ENCODE results near the gene SKAP1.

Gene SKAP1

DNA sequence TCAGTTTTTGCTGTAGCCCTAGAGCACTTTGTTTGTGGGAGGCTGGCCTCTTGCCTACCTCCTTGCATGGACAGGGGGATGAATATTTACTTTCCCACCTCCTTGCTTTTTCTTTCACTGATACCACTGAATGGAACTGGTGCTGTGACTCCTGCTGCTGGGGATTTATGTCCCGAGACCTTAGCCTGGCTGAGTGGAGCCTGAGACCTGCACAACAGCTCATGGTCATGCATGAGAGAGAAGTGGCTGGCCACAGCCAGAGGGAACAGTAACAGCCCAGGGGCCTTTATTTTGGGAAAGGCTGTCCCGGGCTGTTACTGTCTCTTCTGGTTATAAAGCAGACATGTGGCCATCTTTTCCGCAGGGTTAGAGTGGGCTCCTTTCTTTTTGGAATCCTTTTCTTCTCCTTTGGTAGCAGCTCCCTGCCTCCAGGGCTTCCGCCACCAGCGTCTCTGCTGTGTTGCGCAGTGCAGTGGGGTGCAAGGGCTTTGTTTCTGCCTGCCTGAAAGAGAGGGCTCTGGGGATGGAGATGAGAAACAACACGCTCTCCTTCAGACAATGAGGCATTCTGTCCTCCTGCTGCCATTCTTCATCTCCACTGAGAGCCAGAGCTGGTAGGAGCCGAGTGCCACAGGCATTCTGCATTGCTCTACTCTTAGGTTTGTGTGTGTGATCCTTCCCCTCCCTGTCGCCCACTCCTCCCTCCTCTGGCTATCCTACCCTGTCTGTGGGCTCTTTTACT, 307.9 kb downstream of the SKAP1 start:
- H3K36me3 ChIP-seq (ENCODE audit: low read length): no peaks in the 10 kb centered on the region

DNA sequence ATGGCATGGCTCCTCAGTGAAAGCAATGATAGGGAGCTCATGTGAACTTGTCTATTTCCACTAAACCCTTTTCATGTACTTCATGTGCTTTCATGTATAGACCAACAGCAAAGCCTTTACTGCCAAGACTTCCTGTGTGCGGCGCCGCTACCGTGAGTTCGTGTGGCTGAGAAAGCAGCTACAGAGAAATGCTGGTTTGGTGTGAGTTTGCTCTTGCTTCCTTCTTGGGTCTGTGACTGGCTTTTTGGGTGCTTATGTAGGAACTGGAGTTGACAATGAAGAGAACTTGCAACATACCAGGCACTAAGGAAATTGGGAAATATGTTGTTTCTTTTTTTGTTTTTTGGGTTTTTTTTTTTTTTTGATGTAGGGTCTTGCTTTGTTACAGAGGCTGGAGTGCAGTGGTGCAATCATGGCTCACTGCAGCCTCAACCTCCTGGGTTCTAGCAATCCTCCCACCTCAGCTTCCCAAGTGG, 316.8 kb downstream of the SKAP1 start:
- Histone ChIP-seq H3K9me2 (replicated peaks; ENCODE audit: insufficient read depth, low read length) (no peaks in the 10 kb centered on the region), H3K27me3 (ENCODE audit: low read length) (no peaks in the 10 kb centered on the region), H3K79me2 (ENCODE audit: insufficient read depth, low read length) (peaks cover 32% of the 10 kb centered on the region), H3K4me2 (ENCODE audit: low read depth, low read length, poor library complexity, severe bottlenecking) (no peak overlapping the region), H3K36me3 (ENCODE audit: low read length) (peaks cover 7% of the 10 kb centered on the region; the same call in 1 of the 2 replicates), H3K9ac (ENCODE audit: low read length) (no peak overlapping the region), H3K9me3 (ENCODE audit: insufficient read depth, low read length) (no peaks in the 10 kb centered on the region), H3K27ac (ENCODE audit: low read depth, low read length) (peak overlapping the region; percentile 31; the same call in 1 of the 2 replicates), H2AFZ (ENCODE audit: low read depth, low read length, severe bottlenecking) (no peak overlapping the region), H4K20me1 (ENCODE audit: low read depth, low read length) (no peaks in the 10 kb centered on the region), H3F3A (ENCODE audit: insufficient read depth) (peaks cover 25% of the 10 kb centered on the region), H3K4me3 (ENCODE audit: insufficient read depth, low read length, poor library complexity, severe bottlenecking) (no peak overlapping the region)
- no peak for TF ChIP-seq EZH2phosphoT487 (conservative IDR thresholded peaks at IDR 0.05; ENCODE audit: low read length)
- TF ChIP-seq, protein P1, sequence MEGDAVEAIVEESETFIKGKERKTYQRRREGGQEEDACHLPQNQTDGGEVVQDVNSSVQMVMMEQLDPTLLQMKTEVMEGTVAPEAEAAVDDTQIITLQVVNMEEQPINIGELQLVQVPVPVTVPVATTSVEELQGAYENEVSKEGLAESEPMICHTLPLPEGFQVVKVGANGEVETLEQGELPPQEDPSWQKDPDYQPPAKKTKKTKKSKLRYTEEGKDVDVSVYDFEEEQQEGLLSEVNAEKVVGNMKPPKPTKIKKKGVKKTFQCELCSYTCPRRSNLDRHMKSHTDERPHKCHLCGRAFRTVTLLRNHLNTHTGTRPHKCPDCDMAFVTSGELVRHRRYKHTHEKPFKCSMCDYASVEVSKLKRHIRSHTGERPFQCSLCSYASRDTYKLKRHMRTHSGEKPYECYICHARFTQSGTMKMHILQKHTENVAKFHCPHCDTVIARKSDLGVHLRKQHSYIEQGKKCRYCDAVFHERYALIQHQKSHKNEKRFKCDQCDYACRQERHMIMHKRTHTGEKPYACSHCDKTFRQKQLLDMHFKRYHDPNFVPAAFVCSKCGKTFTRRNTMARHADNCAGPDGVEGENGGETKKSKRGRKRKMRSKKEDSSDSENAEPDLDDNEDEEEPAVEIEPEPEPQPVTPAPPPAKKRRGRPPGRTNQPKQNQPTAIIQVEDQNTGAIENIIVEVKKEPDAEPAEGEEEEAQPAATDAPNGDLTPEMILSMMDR (IDR thresholded peaks at IDR 0.05; ENCODE audit: insufficient read depth, low read length, poor library complexity, severe bottlenecking): no peak

More for the DNA sequence above, 307.9 kb downstream of the SKAP1 start:
- no peak overlapping the region for H3K4me3 ChIP-seq (ENCODE audit: insufficient read depth, low read length, poor library complexity, severe bottlenecking)
- H3F3A ChIP-seq (ENCODE audit: insufficient read depth): no peaks in the 10 kb centered on the region
- no peak overlapping the region for H3K4me2 ChIP-seq (ENCODE audit: low read depth, low read length, poor library complexity, severe bottlenecking)
- no peak overlapping the region for H3K27ac ChIP-seq (ENCODE audit: low read depth, low read length)
- H3K79me2 ChIP-seq (ENCODE audit: insufficient read depth, low read length): no peaks in the 10 kb centered on the region
- H2AFZ ChIP-seq (ENCODE audit: low read depth, low read length, severe bottlenecking): no peak overlapping the region
- no peaks in the 10 kb centered on the region for H4K20me1 ChIP-seq (ENCODE audit: low read depth, low read length)
- H3K9me3 ChIP-seq (ENCODE audit: insufficient read depth, low read length): no peaks in the 10 kb centered on the region
- no peaks in the 10 kb centered on the region for H3K27me3 ChIP-seq (ENCODE audit: low read length)
- no peak overlapping the region for H3K9ac ChIP-seq (ENCODE audit: low read length)
- no peaks in the 10 kb centered on the region for H3K9me2 ChIP-seq (replicated peaks; ENCODE audit: insufficient read depth, low read length)
- TF ChIP-seq, protein P1 (IDR thresholded peaks at IDR 0.05; ENCODE audit: insufficient read depth, low read length, poor library complexity, severe bottlenecking): no peak
- no peak for TF ChIP-seq EZH2phosphoT487 (conservative IDR thresholded peaks at IDR 0.05; ENCODE audit: low read length)

DNA sequence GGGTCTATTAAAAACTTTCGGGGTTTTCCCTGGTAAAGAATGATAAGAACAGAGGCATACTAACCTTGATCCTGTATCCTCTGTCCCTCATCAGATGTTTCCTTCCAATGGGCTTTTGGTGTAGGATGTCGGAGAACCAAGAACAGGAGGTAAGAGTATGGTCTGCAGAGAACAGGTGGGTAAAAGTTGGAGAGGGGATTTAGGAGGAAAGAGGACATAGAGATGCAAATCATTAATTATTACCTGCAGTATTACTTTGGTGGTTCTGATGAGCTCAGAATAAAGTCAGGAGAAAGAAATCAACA, 318.1 kb downstream of the SKAP1 start:
- H3K4me2 ChIP-seq (ENCODE audit: low read depth, low read length, poor library complexity, severe bottlenecking): peak overlapping the region; percentile 11
- H3K9ac ChIP-seq (ENCODE audit: low read length): no peak overlapping the region
- peaks cover 7% of the 10 kb centered on the region; the same call in 1 of the 2 replicates for H3K36me3 ChIP-seq (ENCODE audit: low read length)
- peaks cover 38% of the 10 kb centered on the region for H3K79me2 ChIP-seq (ENCODE audit: insufficient read depth, low read length)
- no peaks in the 10 kb centered on the region for H3K27me3 ChIP-seq (ENCODE audit: low read length)
- H3K4me3 ChIP-seq (ENCODE audit: insufficient read depth, low read length, poor library complexity, severe bottlenecking): no peak overlapping the region
- no peaks in the 10 kb centered on the region for H3K9me2 ChIP-seq (replicated peaks; ENCODE audit: insufficient read depth, low read length)
- H4K20me1 ChIP-seq (ENCODE audit: low read depth, low read length): no peaks in the 10 kb centered on the region
- H3F3A ChIP-seq (ENCODE audit: insufficient read depth): peaks cover 27% of the 10 kb centered on the region
- no peaks in the 10 kb centered on the region for H3K9me3 ChIP-seq (ENCODE audit: insufficient read depth, low read length)
- no peak for TF ChIP-seq EZH2phosphoT487 (conservative IDR thresholded peaks at IDR 0.05; ENCODE audit: low read length)
- TF ChIP-seq, protein P1 (IDR thresholded peaks at IDR 0.05; ENCODE audit: insufficient read depth, low read length, poor library complexity, severe bottlenecking): no peak
- H3K27ac ChIP-seq (ENCODE audit: low read depth, low read length): peak overlapping the region; percentile 62
- no peak overlapping the region for H2AFZ ChIP-seq (ENCODE audit: low read depth, low read length, severe bottlenecking)

Data from SU-DHL-6 (cell line).